GM18861 (cell line): ENCODE measurements around the gene NTM.

Source experiments
- ATAC-seq: cut with Tn5 transposase; IDR thresholded peaks from one replicate; pipeline ENCODE4 v1.9.1; 2021; ENCODE audit not compliant: unreplicated experiment

NTM gene

DNA sequence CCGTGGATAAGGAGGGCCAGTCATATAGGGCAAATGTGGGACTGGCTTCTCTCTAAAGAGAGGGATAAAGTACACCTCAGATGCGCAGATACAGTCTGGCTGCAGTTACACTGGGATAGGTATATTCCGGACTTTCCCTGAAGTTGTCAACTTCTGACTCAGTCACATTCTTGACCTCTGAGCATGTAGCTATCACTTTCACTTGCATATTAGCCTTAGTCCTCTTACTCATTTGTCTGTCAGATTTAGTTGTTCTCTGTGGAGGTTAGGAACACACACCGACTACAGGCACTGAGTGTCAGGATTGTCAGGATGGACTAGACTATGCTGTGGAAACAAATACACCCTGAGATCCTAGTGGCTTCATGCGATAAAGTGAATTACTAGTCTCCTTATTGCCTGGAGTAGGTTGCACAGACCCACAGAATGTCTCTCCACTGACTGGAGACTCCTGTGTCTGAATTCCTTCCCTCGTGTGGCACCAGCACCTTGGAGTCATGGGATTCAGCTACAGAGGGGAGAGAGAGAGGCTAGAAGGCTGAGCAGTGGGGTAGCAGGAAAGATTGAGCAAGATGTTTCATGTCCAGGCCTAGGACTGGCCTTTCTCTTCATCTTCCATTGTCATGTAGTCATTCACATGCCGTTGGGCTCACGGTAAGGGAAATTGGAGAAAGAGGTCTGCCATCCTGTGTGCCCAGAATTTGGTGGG, 654.3 kb downstream of the NTM start:
- peak; percentile 69 for ATAC-seq

DNA sequence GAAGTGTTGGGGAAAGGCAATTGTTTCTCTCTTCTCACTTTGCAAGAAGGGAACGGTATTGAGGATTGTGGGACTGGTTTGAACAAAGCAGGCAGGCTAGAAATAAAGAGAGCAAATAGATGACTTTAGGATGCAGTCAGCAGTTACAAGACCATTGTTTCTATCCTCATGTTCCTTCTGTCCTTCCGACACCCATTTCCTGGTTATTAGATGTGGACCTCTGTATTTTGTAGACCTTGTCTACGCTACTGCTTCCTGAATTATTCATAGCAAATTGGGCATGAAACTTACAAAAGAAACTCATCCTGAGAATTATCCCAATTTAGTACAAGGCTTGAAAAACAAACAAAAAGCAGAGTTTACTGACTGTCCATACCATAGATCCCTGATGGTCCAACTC, 656.3 kb downstream of the NTM start:
- no peak for ATAC-seq

DNA sequence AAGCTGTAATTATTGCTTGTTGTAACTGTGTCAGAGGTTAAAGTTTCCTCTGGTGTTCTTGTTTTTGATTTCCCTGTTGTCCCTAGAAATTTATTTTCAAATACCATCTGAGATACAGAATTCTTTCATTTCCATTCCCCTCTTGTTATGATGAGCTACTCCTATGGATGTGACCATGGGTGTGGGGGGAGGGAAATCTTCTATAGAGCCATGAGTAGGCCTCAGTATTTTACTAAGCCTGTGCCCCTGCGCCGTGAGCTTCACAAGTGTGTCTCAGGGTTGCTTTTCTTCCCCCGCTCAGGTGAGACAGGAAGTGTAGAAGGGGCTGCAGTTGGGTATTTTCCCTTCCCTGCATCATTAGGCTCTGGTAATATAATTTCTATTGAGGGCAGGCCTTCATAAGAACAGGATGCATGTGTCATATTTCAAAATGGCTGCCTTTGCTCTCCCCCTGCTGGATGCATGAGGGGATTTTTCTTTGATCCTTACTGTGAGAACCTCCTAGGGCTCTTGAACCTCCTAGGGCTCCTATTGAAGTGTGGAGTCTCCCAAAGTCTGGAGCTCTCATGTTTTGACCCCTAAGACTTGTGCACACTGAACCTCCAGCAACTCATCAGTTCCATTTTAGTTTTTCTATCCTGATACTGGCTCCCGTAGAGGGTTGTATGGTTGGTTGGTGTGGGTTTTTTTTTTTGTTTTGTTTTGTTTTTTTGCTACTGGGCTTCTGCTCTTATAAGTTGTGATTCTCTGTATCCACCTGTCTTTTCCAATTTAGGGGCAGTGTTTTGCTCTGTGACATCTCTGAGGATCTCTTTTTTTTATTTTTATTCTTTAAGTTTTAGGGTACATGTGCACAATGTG, 658.2 kb downstream of the NTM start:
- peak; percentile 75 for ATAC-seq

DNA sequence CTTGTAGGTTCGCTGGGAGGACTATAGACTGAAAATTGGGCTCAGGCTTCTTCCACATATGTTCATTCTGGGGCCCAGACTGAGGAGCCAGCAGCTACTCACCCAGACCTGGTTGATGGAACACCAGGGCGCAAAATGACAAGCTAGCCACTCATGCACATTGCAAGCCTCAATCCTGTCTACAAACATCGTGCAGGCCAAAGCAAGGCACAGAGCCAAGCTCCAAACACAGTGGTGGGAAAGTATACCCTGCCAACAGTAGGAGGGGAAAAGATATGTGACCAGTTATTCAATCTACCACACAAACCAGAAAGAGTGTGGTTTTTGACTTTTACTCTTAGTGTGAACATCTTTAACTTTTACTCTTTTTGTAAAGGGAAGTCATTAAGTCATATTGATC, 660.5 kb downstream of the NTM start:
- ATAC-seq = no peak

DNA sequence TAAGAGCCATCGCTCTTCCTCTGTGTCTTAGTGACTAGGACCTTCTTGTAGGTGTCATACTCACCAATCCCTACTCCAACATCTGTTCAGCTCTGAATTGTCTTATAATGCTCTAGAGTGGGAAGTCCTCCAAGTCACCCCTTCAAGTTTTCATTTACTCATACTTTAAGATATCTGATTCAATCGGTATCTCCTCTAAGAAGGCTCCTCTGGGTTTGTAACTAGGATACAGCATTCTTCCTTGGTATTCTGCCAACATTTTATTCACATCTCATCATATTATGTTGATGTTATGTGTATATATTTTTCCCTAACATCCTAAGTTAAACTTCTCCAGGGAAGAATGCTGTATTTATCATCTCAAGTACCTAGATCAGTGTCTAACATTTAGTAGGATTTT, 662.1 kb downstream of the NTM start:
- no peak for ATAC-seq

- ATAC-seq = no peak
Observed at GRCh38 chr11:132033051-132033450, 662.6 kb downstream of the NTM start.

GRCh38 chr11:132035228-132035627, 664.8 kb downstream of the NTM start:
- ATAC-seq = no peak

DNA sequence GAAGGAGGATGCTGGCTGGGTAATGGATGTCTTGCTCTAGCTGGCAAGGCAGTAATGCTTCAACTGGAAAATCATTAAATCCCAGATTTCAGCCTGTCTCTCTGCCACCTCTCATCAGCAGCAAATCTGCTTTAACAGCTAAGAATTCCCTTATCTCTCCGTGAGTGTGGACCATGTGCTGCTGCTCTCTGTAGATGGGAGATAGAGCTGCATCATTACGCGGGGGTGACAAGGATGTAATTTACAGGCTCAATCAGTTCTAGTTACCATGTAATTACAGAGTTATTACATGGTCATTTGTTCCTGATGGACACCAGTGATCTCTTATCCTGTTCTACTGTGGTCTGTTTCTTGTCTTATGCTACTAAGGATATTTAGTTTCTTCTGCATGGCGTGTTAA, 665.4 kb downstream of the NTM start:
- no peak for ATAC-seq

GRCh38 chr11:132036220-132036619, 665.8 kb downstream of the NTM start:
- ATAC-seq = no peak

- no peak for ATAC-seq
Observed at GRCh38 chr11:132036746-132037466, 666.5 kb downstream of the NTM start.

- ATAC-seq = no peak
Observed at GRCh38 chr11:132037467-132037862, 667.0 kb downstream of the NTM start.

- no peak for ATAC-seq
Observed at GRCh38 chr11:132037956-132038355, 667.5 kb downstream of the NTM start.

DNA sequence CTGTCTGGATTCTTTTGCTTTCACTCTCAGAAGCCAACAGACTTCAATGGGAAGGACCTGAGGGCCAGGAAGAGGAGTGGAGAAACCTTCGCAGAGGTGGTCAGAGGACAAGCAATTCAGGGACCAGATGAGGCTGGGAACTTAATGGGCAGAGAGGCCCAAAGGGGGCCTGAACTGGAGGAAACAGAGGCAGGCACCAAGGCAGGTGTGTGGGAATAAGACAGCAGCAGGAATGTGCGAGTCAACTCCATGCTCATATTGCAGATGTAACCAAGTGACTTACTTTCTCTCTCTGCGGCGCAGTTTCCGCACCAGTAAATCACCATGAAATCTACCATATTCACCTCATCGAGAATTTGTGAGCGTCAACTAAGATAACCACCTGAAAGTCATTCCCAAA, 669.1 kb downstream of the NTM start:
- no peak for ATAC-seq

GRCh38 chr11:132042296-132042695, 671.9 kb downstream of the NTM start:
- ATAC-seq = no peak

GRCh38 chr11:132043714-132044113, 673.3 kb downstream of the NTM start:
- no peak for ATAC-seq

DNA sequence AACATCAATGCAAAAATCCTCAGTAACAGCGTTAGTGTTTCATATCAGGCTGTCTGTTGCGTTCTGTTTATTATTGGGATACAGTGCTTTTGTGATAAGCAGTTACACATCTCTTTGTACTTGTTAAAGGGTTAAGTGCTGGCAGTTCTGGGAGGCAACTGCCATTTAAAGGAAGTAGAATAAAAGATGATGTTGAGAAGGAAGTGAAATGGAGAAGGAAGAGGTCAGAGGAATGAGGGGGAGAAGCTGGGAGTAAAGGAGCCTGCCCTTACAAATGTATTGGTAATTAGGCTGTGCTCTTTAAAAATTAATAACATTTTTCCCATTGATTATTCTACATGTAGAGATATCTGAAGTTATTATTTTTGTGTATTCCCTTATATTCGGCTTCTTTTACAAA, 674.7 kb downstream of the NTM start:
- no peak for ATAC-seq

DNA sequence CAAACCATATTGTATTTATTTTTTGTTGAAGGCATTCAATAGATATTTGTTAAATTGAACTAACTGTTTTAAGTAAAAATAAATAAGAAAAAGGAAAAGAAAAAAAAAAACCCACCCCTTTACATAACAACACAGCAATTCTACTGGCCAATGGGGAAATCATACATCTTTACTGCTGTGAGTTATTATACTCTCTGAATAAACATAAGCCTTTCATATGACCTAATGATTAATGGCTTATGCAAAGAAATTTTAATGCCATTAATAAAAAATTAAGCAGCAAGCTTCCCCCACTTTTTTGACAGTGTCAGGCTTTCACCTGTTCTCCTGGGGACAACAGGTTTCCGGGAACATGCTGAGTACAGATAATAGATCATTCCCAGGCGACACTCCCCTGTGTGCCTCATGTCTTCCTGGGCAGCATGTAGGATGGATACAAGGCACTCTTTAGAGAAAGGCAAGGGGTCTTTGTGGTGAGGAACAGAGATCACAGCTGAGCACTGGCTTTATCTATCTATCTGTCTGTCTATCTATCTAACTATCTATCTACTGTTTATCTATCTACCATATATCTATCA, 676.0 kb downstream of the NTM start:
- no peak for ATAC-seq

DNA sequence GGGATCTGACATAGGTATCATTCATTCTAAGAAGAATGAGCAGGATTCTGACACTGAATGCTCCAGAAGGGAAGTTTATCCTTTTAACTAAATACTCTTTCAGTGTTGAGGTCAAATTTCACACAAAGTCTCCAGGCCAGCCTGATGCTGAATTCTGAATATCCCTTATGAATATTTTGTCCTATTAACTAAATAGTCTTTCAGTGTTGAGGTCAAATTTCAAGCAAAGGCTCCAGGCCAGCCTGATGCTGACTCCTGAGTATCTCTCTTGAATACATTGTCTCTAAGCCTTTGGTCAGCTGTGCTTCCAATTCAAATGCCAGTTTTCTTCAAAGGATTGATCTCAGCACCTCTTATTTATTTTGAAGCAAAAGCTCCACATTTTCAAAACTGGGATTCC, 676.8 kb downstream of the NTM start:
- ATAC-seq = no peak

GRCh38 chr11:132048040-132048439, 677.6 kb downstream of the NTM start:
- no peak for ATAC-seq

- no peak for ATAC-seq
Observed at GRCh38 chr11:132049205-132049604, 678.8 kb downstream of the NTM start.

DNA sequence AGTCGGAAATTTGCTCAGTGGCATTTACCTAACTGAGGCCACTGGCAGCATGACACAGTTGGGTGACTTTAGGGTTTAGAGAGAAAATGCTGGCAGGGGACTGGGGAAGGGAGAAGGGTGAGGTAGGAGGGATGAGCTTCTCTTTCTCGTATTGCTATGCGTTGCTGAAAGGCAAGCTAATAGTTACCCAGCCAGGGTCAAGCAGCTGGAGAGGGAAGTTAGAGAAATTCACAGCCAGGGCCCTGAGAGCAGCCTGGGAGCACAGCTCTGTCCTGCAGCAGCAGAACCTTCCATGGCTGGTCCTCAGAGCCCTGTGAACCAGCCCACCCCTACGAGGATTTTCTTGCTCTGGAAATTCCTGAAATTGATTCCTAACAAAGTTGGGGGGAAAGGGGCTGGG, 679.6 kb downstream of the NTM start:
- ATAC-seq = no peak
